ENCODE data around the gene VEZT. TPM values are rescaled to one million over a fixed set of nuclear protein-coding genes. Genes with fewer than 3 reads are reported as not detected.
"Not testable (repeated sequence)": the region's sequence is repeated elsewhere in the genome, so short reads cannot be mapped to it uniquely, and the experiment has no call there.

VEZT gene
- total RNA-seq, 2 donors from 2014 or later = 49.0 to 61.5 TPM

DNA sequence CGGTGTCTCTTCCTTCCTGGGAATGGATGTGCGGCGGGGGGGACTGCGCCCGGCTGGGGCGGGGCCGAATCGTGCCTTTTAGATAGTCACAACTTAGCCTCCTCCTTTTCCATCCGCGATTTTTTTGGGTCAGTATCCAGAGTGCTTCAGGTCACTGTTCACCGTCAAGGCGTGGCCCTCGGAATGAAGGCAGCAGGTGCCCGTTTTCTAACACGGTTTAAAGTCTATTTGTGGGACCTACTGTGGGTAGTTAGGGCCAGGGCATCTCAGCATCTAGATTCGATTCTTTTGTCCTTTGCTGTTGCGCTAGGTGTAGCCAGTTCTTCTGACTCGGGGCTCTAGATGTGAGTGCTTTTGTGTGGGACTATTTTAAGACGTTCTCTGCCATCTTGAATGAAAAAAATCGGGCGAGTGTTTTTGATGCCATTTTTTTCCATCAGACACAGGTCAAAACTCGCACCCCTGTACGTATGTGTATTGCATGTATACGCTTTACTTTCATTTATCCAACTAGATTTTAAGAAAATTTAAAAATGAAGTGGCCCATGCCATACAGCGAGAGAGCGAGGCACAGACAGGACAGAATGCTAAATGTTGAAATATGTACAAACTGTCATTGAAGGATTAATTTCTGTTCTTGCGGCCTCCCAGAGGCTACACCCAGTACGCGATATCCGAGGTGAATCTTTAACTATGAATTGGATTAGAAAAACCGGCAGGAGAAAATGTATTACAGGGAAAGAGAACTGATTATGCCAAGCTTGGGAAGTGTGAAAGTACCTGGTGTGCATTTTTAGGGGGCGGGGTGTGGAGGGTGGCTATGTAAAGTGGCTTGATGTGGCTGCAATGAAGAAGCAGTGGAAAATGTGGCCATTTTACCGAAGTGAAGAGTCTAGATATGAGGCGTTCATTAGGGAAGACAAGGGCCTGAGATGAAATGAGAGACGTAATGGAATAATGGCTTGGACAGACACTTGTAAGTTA, 835 bp downstream of the VEZT start:
- Mint-ChIP-seq H3K36me3 (ENCODE audit: insufficient read depth in 2 of 2) (peaks cover 2 to 4% of the 10 kb centered on the region in 2 donors), H3K4me3 (peak overlapping the region; percentile 87 to 95), H3K27me3 (ENCODE audit: low read depth) (peaks cover 7% of the 10 kb centered on the region), H3K27ac (peak overlapping the region; percentile 85), H3K4me1 (ENCODE audit: low read depth) (peaks cover 50% of the 10 kb centered on the region), H3K9me3 (no peaks in the 10 kb centered on the region)
- ATAC-seq (replicated peaks in 1 of 2) (peak; percentile 9 to 16), DNase-seq (peak; percentile 55 to 63)

DNA sequence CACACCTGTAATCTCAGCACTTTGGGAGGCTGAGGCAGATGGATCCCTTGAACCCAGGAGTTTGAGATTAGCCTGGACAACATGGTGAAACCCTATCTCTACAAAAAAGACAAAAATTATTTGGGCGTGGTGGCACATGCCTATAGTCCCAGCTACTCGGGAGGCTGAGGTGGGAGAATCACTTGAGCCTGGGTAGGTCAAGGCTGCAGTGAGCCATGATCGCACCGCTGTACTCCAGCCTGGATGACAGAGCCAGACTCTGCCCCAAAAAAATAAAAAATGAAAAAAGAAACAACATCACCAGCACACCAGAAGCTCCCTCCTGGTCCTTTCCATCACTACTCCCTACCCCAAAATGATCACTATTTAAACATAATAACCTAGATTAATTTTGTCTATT, 2.6 kb downstream of the VEZT start:
- peaks cover 10 to 12% of the 10 kb centered on the region in 2 donors for H3K36me3 Mint-ChIP-seq (ENCODE audit: insufficient read depth in 2 of 2)
- H3K27ac Mint-ChIP-seq = peak overlapping the region; percentile 7
- H3K4me1 Mint-ChIP-seq (ENCODE audit: low read depth) = peaks cover 65% of the 10 kb centered on the region
- DNase-seq (no peak), ATAC-seq (replicated peaks in 1 of 2) (no peak)
- H3K27me3 Mint-ChIP-seq (ENCODE audit: low read depth) = peaks cover 5% of the 10 kb centered on the region
- H3K4me3 Mint-ChIP-seq = peak overlapping the region; percentile 43 to 77
- no peaks in the 10 kb centered on the region for H3K9me3 Mint-ChIP-seq

DNA sequence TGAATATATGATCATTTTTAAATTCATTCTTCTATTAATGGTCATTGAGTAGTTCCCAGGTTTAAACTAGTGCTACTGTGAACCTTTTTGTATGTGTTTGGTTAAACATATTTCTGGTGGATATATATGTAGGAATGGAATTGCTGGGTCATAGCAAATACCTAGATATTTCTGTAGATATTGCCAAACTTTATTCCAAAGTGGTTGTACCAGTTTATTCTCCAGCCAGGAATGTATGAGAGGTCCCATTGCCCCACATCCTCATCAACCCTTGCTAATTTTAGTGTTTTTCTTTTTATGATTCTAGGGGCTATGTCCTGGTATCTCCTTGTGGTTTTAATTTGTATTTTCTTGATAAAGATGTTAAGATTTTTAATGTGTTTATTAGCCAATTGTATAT, 3.1 kb downstream of the VEZT start:
- H3K4me1 Mint-ChIP-seq (ENCODE audit: low read depth) = peaks cover 61% of the 10 kb centered on the region
- H3K27me3 Mint-ChIP-seq (ENCODE audit: low read depth) = no peaks in the 10 kb centered on the region
- H3K9me3 Mint-ChIP-seq = no peaks in the 10 kb centered on the region
- H3K4me3 Mint-ChIP-seq = peak overlapping the region; percentile 5 to 29
- peak overlapping the region; percentile 7 for H3K27ac Mint-ChIP-seq
- no peak for DNase-seq
- no peak for ATAC-seq (replicated peaks in 1 of 2)
- peaks cover 10 to 12% of the 10 kb centered on the region in 2 donors for H3K36me3 Mint-ChIP-seq (ENCODE audit: insufficient read depth in 2 of 2)

DNA sequence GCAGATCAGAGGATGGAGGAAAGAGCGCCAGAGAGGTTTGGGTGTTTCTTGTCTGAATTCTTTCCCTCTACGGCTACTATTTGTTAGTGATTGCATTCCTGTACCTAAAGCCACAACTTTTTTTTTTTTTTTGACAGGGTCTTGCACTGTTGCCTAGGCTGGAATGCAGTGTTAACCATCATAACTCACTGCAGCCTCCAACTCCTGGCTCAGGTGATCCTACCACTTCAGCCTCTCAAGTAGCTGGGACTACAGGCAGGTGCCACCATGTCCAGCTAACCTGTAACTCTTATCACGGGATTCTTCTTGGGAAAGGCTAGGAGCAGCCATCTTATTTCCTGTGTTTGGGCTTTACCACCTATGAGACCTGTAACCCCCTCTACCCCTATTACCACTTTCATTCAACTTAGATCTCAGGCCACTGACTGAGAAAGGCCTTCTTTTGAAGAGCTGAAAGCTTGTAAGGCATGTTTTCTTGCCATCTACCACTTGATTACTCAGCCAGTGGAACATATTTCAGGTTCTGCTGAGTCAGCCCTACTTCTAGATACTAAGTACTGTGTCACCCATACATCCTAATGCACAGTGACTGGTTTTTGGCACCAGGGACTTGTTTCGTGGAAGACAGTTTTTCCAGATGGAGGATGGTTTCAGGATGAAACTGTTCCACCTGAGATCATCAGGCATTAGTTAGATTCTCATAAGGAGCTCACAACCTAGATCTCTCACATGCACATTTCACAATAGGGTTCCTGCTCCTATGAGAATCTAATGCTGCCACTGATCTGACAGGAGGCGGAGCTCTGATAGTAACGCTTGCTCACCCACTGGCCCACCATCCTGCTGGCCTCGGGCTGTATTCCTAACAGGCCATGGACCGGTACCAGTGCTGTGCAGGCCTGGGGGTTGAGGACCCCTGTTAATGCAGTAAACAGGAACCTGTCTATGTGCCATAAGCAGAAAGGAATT, 6.9 kb downstream of the VEZT start:
- H3K36me3 Mint-ChIP-seq (ENCODE audit: insufficient read depth in 2 of 2) = peaks cover 8 to 12% of the 10 kb centered on the region in 2 donors
- H3K4me3 Mint-ChIP-seq = peak overlapping the region in 1 of 2 donors; percentile 33
- peak overlapping the region; percentile 89 for H3K27ac Mint-ChIP-seq
- ATAC-seq (replicated peaks in 1 of 2) (peak; percentile 70 to 84), DNase-seq (peak in 1 of 2 donors; percentile 12)
- no peaks in the 10 kb centered on the region for H3K27me3 Mint-ChIP-seq (ENCODE audit: low read depth)
- H3K4me1 Mint-ChIP-seq (ENCODE audit: low read depth) = peaks cover 50% of the 10 kb centered on the region
- H3K9me3 Mint-ChIP-seq = no peaks in the 10 kb centered on the region

DNA sequence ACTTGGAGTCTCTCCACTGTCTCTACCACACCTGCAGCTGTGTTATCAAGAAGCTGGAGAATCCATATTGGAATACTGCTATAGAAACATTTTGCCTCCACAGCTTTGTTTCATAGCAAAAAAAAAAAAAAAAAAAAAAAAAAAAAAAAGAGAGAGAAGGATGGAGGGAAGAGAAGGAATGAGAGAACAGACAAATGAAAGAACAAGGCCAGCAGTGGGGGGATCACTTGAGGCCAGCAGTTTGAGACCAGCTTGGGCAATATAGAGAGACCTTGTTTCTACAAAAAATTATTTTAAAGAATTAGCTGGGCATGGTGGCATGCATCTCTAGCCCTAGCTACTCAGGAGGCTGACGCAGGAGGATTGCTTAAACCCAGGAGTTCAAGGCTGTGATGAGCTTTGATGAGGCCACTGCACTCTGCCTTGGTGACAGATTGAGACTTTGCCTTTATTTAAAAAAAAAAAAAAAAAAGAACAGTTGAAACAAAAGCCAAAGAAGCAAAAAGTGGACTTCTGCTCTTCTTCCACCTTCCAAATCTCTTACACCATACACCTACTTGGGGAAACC, 8.1 kb downstream of the VEZT start:
- Mint-ChIP-seq H3K4me1 (ENCODE audit: low read depth) (peaks cover 41% of the 10 kb centered on the region), H3K4me3 (no peak overlapping the region)

DNA sequence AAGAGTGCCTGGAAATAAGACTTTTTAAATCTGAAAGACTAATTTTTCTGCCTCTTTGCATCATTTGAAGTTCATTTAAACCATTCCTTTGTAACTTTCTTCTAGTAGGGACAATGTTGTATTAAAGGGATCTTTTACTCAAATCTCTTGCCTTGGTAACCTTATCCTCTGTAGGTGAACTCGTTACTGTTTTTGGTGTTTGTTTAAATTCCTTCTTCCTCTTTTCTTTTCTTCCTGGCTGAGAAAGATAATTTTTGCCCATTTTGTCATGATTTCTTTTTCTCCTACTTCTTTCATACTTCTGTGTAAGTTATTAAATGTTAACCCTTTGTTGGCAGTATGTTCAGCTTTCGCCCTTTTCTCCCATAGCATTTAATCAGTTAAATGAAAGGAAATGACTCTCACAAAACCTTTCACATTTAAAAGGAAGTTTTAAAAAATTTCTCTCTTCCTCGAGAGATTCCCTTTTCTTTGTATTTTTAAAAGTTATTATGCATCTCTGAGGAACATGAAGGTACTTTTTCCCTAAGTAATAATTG, 10.3 kb downstream of the VEZT start:
- no peaks in the 10 kb centered on the region for H3K9me3 Mint-ChIP-seq
- no peak overlapping the region for H3K4me3 Mint-ChIP-seq
- no peak overlapping the region for H3K27ac Mint-ChIP-seq
- peaks cover 8 to 12% of the 10 kb centered on the region in 2 donors for H3K36me3 Mint-ChIP-seq (ENCODE audit: insufficient read depth in 2 of 2)
- H3K27me3 Mint-ChIP-seq (ENCODE audit: low read depth) = no peaks in the 10 kb centered on the region
- DNase-seq (no peak), ATAC-seq (replicated peaks in 1 of 2) (no peak)
- peaks cover 45% of the 10 kb centered on the region for H3K4me1 Mint-ChIP-seq (ENCODE audit: low read depth)

More for the DNA sequence above, 8.1 kb downstream of the VEZT start:
- Mint-ChIP-seq H3K36me3 (ENCODE audit: insufficient read depth in 2 of 2) (peaks cover 8 to 12% of the 10 kb centered on the region in 2 donors), H3K27me3 (ENCODE audit: low read depth) (no peaks in the 10 kb centered on the region), H3K27ac (peak overlapping the region; percentile 33), H3K9me3 (no peaks in the 10 kb centered on the region)
- DNase-seq (no peak), ATAC-seq (replicated peaks in 1 of 2) (no peak)

DNA sequence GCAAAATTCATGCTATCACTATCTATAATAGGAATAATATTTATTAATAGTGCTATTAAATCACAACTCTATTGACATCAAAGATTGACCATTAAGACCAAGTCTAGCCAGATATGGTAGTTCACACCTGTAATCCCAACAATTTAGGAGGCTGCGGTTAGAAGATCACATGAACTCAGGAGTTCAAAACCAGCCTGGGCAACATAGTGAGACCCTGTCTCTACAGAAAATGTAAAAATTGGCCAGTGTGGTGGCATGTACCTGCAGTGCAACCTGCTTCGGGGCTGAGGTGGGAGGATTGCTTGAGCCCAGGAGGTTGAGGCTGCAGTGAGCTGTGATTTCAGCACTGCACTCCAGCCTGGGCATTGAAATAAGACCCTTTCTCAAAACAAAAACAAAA, 11.0 kb downstream of the VEZT start:
- peaks cover 8 to 12% of the 10 kb centered on the region in 2 donors for H3K36me3 Mint-ChIP-seq (ENCODE audit: insufficient read depth in 2 of 2)
- H3K9me3 Mint-ChIP-seq = no peaks in the 10 kb centered on the region
- H3K27me3 Mint-ChIP-seq (ENCODE audit: low read depth) = no peaks in the 10 kb centered on the region
- ATAC-seq (replicated peaks in 1 of 2) = no peak
- H3K27ac Mint-ChIP-seq = no peak overlapping the region
- no peak overlapping the region for H3K4me3 Mint-ChIP-seq
- peaks cover 40% of the 10 kb centered on the region for H3K4me1 Mint-ChIP-seq (ENCODE audit: low read depth)
- DNase-seq = no peak

DNA sequence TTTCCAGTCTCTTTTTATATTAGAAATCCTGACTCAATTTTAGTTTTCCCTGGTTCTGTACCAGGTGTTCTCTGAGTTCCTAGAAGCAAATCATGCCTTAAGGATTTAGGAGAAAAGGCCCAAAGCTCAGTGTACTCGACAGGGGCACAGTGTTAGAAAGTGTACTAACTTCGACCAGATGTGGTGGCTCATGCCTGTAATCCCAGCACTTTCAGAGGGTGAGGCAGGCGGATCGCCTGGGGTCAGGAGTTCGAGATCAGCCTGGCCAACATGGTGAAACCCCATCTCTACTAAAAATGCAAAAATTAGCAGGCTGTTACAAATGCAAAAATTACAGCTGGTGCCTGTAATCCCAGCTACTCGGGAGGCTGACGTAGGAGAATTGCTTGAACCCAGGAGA, 12.0 kb downstream of the VEZT start:
- H3K9me3 Mint-ChIP-seq = no peaks in the 10 kb centered on the region
- peaks cover 6 to 10% of the 10 kb centered on the region in 2 donors for H3K36me3 Mint-ChIP-seq (ENCODE audit: insufficient read depth in 2 of 2)
- no peaks in the 10 kb centered on the region for H3K27me3 Mint-ChIP-seq (ENCODE audit: low read depth)
- no peak overlapping the region for H3K27ac Mint-ChIP-seq
- DNase-seq (no peak), ATAC-seq (replicated peaks in 1 of 2) (no peak)
- peaks cover 30% of the 10 kb centered on the region for H3K4me1 Mint-ChIP-seq (ENCODE audit: low read depth)
- H3K4me3 Mint-ChIP-seq = no peak overlapping the region

DNA sequence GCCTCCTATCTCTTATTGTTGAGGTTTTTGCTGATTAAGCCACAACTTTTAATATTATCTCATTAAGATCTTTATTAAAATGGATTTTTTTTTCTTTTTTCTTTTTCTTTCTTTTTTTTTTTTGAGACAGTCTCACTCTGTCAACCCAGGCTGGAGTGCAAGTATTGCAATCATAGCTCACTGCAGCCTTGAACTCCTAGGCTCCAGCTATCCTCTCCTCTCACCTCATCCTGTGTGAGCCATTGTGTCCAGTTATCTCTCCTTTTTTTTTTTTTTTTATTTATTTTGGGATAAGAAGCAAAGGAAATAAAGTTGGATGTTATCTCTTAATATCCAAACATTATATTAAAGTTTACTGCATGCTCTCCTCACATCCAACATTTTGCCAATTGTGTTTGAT, 12.7 kb downstream of the VEZT start:
- peaks cover 26% of the 10 kb centered on the region for H3K4me1 Mint-ChIP-seq (ENCODE audit: low read depth)

DNA sequence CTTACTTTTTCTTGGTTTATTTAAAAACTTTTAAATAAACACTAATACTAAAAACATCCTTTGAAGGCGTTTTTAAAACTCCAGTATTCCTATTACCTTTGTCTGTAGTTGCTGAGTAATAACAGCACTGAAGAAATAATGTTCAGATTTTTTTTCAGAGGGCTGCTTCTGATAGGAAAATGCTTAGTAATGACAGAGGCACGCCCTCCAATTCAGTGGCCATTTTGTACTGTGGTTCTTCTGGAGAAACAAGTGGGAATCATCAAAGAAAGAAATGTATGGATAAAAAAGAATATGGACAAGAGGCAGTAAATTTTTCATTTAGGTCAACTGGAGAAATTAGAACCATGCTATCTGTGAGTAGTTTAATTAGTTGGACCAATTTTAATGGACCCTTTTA, 13.6 kb downstream of the VEZT start:
- Mint-ChIP-seq H3K27ac (no peak overlapping the region), H3K27me3 (ENCODE audit: low read depth) (no peaks in the 10 kb centered on the region), H3K36me3 (ENCODE audit: insufficient read depth in 2 of 2) (peaks cover 2 to 6% of the 10 kb centered on the region in 2 donors), H3K4me1 (ENCODE audit: low read depth) (peaks cover 26% of the 10 kb centered on the region), H3K4me3 (no peak overlapping the region), H3K9me3 (no peaks in the 10 kb centered on the region)
- ATAC-seq (replicated peaks in 1 of 2) (no peak), DNase-seq (no peak)

More for the DNA sequence above, 12.7 kb downstream of the VEZT start:
- Mint-ChIP-seq H3K27me3 (ENCODE audit: low read depth) (no peaks in the 10 kb centered on the region), H3K27ac (no peak overlapping the region), H3K9me3 (no peaks in the 10 kb centered on the region), H3K4me3 (no peak overlapping the region), H3K36me3 (ENCODE audit: insufficient read depth in 2 of 2) (peaks cover 2 to 6% of the 10 kb centered on the region in 2 donors)
- DNase-seq (no peak), ATAC-seq (replicated peaks in 1 of 2) (no peak)

DNA sequence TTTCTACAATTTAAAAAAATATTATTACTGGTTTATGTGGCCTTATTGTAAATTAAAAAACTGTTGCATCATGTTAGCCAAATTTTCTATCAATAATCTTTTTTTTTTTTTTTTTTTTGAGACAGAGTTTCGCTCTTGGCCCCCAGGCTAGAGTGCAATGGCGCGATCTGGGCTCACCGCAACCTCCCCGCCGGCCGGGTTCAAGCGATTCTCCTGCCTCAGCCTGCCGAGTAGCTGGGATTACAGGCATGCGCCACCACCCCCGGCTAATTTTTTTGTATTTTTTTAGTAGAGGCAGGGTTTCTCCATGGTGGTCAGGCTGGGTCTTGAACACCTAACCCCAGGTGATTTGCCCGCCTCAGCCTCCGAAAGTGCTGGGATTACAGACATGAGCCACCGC, 16.6 kb downstream of the VEZT start:
- not testable (repeated sequence) for ATAC-seq (replicated peaks in 1 of 2); DNase-seq
- H3K4me1 Mint-ChIP-seq (ENCODE audit: low read depth) = peaks cover 23% of the 10 kb centered on the region

DNA sequence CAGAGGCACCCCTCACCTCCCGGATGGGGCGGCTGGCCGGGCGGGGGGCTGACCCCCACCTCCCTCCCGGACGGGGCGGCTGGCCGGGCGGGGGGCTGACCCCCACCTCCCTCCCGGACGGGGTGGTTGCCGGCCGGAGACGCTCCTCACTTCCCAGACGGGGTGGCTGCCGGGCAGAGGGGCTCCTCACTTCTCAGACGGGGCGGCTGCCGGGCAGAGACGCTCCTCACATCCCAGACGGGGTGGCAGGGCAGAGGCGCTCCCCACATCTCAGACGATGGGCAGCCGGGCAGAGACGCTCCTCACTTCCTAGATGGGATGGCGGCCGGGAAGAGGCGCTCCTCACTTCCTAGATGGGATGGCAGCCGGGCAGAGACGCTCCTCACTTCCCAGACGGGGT, 18.0 kb downstream of the VEZT start:
- not testable (repeated sequence) for H3K27me3 Mint-ChIP-seq (ENCODE audit: low read depth); H3K4me3 Mint-ChIP-seq; ATAC-seq (replicated peaks in 1 of 2); DNase-seq; H3K9me3 Mint-ChIP-seq; H3K27ac Mint-ChIP-seq; H3K36me3 Mint-ChIP-seq (ENCODE audit: insufficient read depth in 2 of 2)
- peaks cover 30% of the 10 kb centered on the region for H3K4me1 Mint-ChIP-seq (ENCODE audit: low read depth)

More for the DNA sequence above, 16.6 kb downstream of the VEZT start:
- H3K27ac Mint-ChIP-seq; H3K9me3 Mint-ChIP-seq; H3K4me3 Mint-ChIP-seq; H3K36me3 Mint-ChIP-seq (ENCODE audit: insufficient read depth in 2 of 2); H3K27me3 Mint-ChIP-seq (ENCODE audit: low read depth): not testable (repeated sequence)
